ENCODE measurements around the gene GALNT17. TPM values are rescaled to one million over a fixed set of nuclear protein-coding genes. Genes with fewer than 3 reads are reported as not detected.

Gene GALNT17
- total and polyA plus RNA-seq, 5 donors from 2014 or later: not detected

DNA sequence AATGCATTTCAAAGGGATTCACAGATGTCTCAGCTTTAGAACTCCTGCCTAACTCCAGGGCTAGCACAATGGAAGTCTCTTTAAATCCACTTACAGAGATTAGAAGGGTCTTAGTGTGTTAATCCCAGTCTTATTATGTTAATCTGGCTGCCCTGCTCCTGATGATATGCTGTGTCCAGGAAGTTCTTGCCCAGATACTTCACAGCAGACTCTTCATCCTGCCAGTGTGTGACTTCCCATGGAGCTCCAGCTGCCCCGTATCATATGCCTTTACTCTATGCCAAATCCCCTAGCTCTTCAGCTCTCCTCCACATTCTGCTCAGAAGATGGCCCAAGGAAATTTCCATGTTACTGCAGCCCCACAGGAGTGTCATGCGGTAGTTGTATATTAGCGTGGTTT lies 533.8 kb downstream of the GALNT17 start:
- no peaks in the 10 kb centered on the region for H3K27me3 ChIP-seq (ENCODE audit: control insufficient read depth, insufficient read depth, low read length)
- Mint-ChIP-seq H3K27me3 (no peaks in the 10 kb centered on the region), H3K4me1 (no peaks in the 10 kb centered on the region), H3K27ac (no peak overlapping the region), H3K4me3 (no peak overlapping the region), H3K36me3 (no peaks in the 10 kb centered on the region), H3K9me3 (peaks cover 4 to 25% (median 7%) of the 10 kb centered on the region in 7 donors)
- no peaks in the 10 kb centered on the region for H3K36me3 ChIP-seq (ENCODE audit: control insufficient read depth, insufficient read depth, low read length)
- DNase-seq (no peak), ATAC-seq (ENCODE audit: low read depth in 2 of 2) (no peak)
- peaks cover 0 to 4% of the 10 kb centered on the region in 2 experiments for H3K9me3 ChIP-seq (ENCODE audit: control insufficient read depth in 2 of 2, low read length in 2 of 2)
- H3K4me3 ChIP-seq (ENCODE audit: low read depth, low read length): no peak overlapping the region
- H3K27ac ChIP-seq (ENCODE audit: insufficient read depth, low read length, poor library complexity, severe bottlenecking): no peak overlapping the region
- no peaks in the 10 kb centered on the region for H3K4me1 ChIP-seq (ENCODE audit: control insufficient read depth, insufficient read depth, low read length, poor library complexity, severe bottlenecking)

- no peaks in the 10 kb centered on the region for H3K27me3 ChIP-seq (ENCODE audit: control insufficient read depth, insufficient read depth, low read length)
- ATAC-seq (ENCODE audit: low read depth in 2 of 2): no peak
- Mint-ChIP-seq H3K9me3 (peaks cover 3 to 11% (median 5%) of the 10 kb centered on the region in 7 donors), H3K36me3 (no peaks in the 10 kb centered on the region), H3K4me3 (no peak overlapping the region), H3K27ac (peak overlapping the region in 1 of 3 donors; percentile 2), H3K27me3 (no peaks in the 10 kb centered on the region), H3K4me1 (no peaks in the 10 kb centered on the region)
- H3K36me3 ChIP-seq (ENCODE audit: control insufficient read depth, insufficient read depth, low read length): no peaks in the 10 kb centered on the region
- no peak overlapping the region for H3K27ac ChIP-seq (ENCODE audit: insufficient read depth, low read length, poor library complexity, severe bottlenecking)
- DNase-seq: no peak
- H3K4me3 ChIP-seq (ENCODE audit: low read depth, low read length): no peak overlapping the region
- peaks cover 0 to 3% of the 10 kb centered on the region in 2 experiments for H3K9me3 ChIP-seq (ENCODE audit: control insufficient read depth in 2 of 2, low read length in 2 of 2)
- no peaks in the 10 kb centered on the region for H3K4me1 ChIP-seq (ENCODE audit: control insufficient read depth, insufficient read depth, low read length, poor library complexity, severe bottlenecking)
These were observed 536.6 kb downstream of the GALNT17 start for GRCh38 chr7:71668572-71668971.

GRCh38 chr7:71679480-71679879 lies 547.5 kb downstream of the GALNT17 start:
- H3K36me3 Mint-ChIP-seq: no peaks in the 10 kb centered on the region
- Histone ChIP-seq H3K4me3 (ENCODE audit: low read depth, low read length) (no peak overlapping the region), H3K27me3 (ENCODE audit: control insufficient read depth, insufficient read depth, low read length) (no peaks in the 10 kb centered on the region), H3K4me1 (ENCODE audit: control insufficient read depth, insufficient read depth, low read length, poor library complexity, severe bottlenecking) (no peaks in the 10 kb centered on the region), H3K36me3 (ENCODE audit: control insufficient read depth, insufficient read depth, low read length) (no peaks in the 10 kb centered on the region), H3K27ac (ENCODE audit: insufficient read depth, low read length, poor library complexity, severe bottlenecking) (no peak overlapping the region), H3K9me3 (ENCODE audit: control insufficient read depth in 2 of 2, low read length in 2 of 2) (no peaks in the 10 kb centered on the region)
- ATAC-seq (ENCODE audit: low read depth in 2 of 2): no peak
- H3K9me3 Mint-ChIP-seq: peaks cover 0 to 17% (median 0%) of the 10 kb centered on the region in 7 donors
- H3K27me3 Mint-ChIP-seq: no peaks in the 10 kb centered on the region
- no peaks in the 10 kb centered on the region for H3K4me1 Mint-ChIP-seq
- DNase-seq: no peak
- H3K27ac Mint-ChIP-seq: no peak overlapping the region
- no peak overlapping the region for H3K4me3 Mint-ChIP-seq

- peaks cover 3% of the 10 kb centered on the region for H3K27me3 Mint-ChIP-seq
- no peaks in the 10 kb centered on the region for H3K36me3 Mint-ChIP-seq
These were observed 550.2 kb downstream of the GALNT17 start for GRCh38 chr7:71682181-71682580.

GRCh38 chr7:71682841-71683781 lies 551.2 kb downstream of the GALNT17 start:
- no peaks in the 10 kb centered on the region for H3K36me3 Mint-ChIP-seq
- peak overlapping the region in 1 of 3 donors; percentile 76 for H3K27ac Mint-ChIP-seq
- H3K4me3 Mint-ChIP-seq: no peak overlapping the region

More at GRCh38 chr7:71682181-71682580, 550.2 kb downstream of the GALNT17 start:
- ATAC-seq (ENCODE audit: low read depth in 2 of 2): no peak
- Mint-ChIP-seq H3K27ac (no peak overlapping the region), H3K9me3 (peaks cover 0 to 9% (median 0%) of the 10 kb centered on the region in 7 donors), H3K4me3 (no peak overlapping the region), H3K4me1 (no peaks in the 10 kb centered on the region)
- H3K27ac ChIP-seq (ENCODE audit: insufficient read depth, low read length, poor library complexity, severe bottlenecking): no peak overlapping the region
- DNase-seq: no peak
- H3K4me1 ChIP-seq (ENCODE audit: control insufficient read depth, insufficient read depth, low read length, poor library complexity, severe bottlenecking): no peaks in the 10 kb centered on the region
- H3K27me3 ChIP-seq (ENCODE audit: control insufficient read depth, insufficient read depth, low read length): no peaks in the 10 kb centered on the region
- no peaks in the 10 kb centered on the region for H3K36me3 ChIP-seq (ENCODE audit: control insufficient read depth, insufficient read depth, low read length)
- H3K9me3 ChIP-seq (ENCODE audit: control insufficient read depth in 2 of 2, low read length in 2 of 2): peaks cover 0 to 3% of the 10 kb centered on the region in 2 experiments
- H3K4me3 ChIP-seq (ENCODE audit: low read depth, low read length): no peak overlapping the region

GRCh38 chr7:71687286-71687685 lies 555.3 kb downstream of the GALNT17 start:
- no peak for ATAC-seq (ENCODE audit: low read depth in 2 of 2)
- H3K4me3 Mint-ChIP-seq: no peak overlapping the region
- Histone ChIP-seq H3K27ac (ENCODE audit: insufficient read depth, low read length, poor library complexity, severe bottlenecking) (no peak overlapping the region), H3K4me1 (ENCODE audit: control insufficient read depth, insufficient read depth, low read length, poor library complexity, severe bottlenecking) (no peaks in the 10 kb centered on the region), H3K36me3 (ENCODE audit: control insufficient read depth, insufficient read depth, low read length) (no peaks in the 10 kb centered on the region), H3K27me3 (ENCODE audit: control insufficient read depth, insufficient read depth, low read length) (no peaks in the 10 kb centered on the region), H3K4me3 (ENCODE audit: low read depth, low read length) (no peak overlapping the region), H3K9me3 (ENCODE audit: control insufficient read depth in 2 of 2, low read length in 2 of 2) (peaks cover 0 to 3% of the 10 kb centered on the region in 2 experiments)
- no peaks in the 10 kb centered on the region for H3K36me3 Mint-ChIP-seq
- peaks cover 4% of the 10 kb centered on the region for H3K27me3 Mint-ChIP-seq
- no peaks in the 10 kb centered on the region for H3K4me1 Mint-ChIP-seq
- peaks cover 0 to 12% (median 0%) of the 10 kb centered on the region in 7 donors for H3K9me3 Mint-ChIP-seq
- no peak overlapping the region for H3K27ac Mint-ChIP-seq
- no peak for DNase-seq

More at GRCh38 chr7:71682841-71683781, 551.2 kb downstream of the GALNT17 start:
- Histone ChIP-seq H3K36me3 (ENCODE audit: control insufficient read depth, insufficient read depth, low read length) (no peaks in the 10 kb centered on the region), H3K27me3 (ENCODE audit: control insufficient read depth, insufficient read depth, low read length) (no peaks in the 10 kb centered on the region), H3K4me1 (ENCODE audit: control insufficient read depth, insufficient read depth, low read length, poor library complexity, severe bottlenecking) (no peaks in the 10 kb centered on the region), H3K27ac (ENCODE audit: insufficient read depth, low read length, poor library complexity, severe bottlenecking) (no peak overlapping the region), H3K4me3 (ENCODE audit: low read depth, low read length) (no peak overlapping the region), H3K9me3 (ENCODE audit: control insufficient read depth in 2 of 2, low read length in 2 of 2) (peaks cover 0 to 3% of the 10 kb centered on the region in 2 experiments)
- H3K27me3 Mint-ChIP-seq: peaks cover 4% of the 10 kb centered on the region
- no peaks in the 10 kb centered on the region for H3K4me1 Mint-ChIP-seq
- ATAC-seq (ENCODE audit: low read depth in 2 of 2) (no peak), DNase-seq (no peak)
- H3K9me3 Mint-ChIP-seq: peaks cover 0 to 11% (median 0%) of the 10 kb centered on the region in 7 donors

GRCh38 chr7:71687831-71688599 lies 556.1 kb downstream of the GALNT17 start:
- Mint-ChIP-seq H3K36me3 (no peaks in the 10 kb centered on the region), H3K27me3 (peaks cover 4% of the 10 kb centered on the region), H3K4me3 (no peak overlapping the region), H3K27ac (no peak overlapping the region), H3K4me1 (no peaks in the 10 kb centered on the region), H3K9me3 (peaks cover 0 to 12% (median 0%) of the 10 kb centered on the region in 7 donors)
- H3K36me3 ChIP-seq (ENCODE audit: control insufficient read depth, insufficient read depth, low read length): no peaks in the 10 kb centered on the region
- ATAC-seq (ENCODE audit: low read depth in 2 of 2) (no peak), DNase-seq (no peak)
- no peak overlapping the region for H3K27ac ChIP-seq (ENCODE audit: insufficient read depth, low read length, poor library complexity, severe bottlenecking)
- no peaks in the 10 kb centered on the region for H3K4me1 ChIP-seq (ENCODE audit: control insufficient read depth, insufficient read depth, low read length, poor library complexity, severe bottlenecking)
- no peaks in the 10 kb centered on the region for H3K27me3 ChIP-seq (ENCODE audit: control insufficient read depth, insufficient read depth, low read length)
- peaks cover 0 to 3% of the 10 kb centered on the region in 2 experiments for H3K9me3 ChIP-seq (ENCODE audit: control insufficient read depth in 2 of 2, low read length in 2 of 2)
- no peak overlapping the region for H3K4me3 ChIP-seq (ENCODE audit: low read depth, low read length)
